ENCODE data around the gene HACD3. TPM values are rescaled to one million over a fixed set of nuclear protein-coding genes. Genes with fewer than 3 reads are reported as not detected.

HACD3 gene
- total and polyA plus RNA-seq, 7 donors = 3.7 to 8.8 (median 6.5) TPM

GRCh38 chr15:65558336-65558735 is 28.1 kb downstream of the HACD3 start:
- H3K27ac ChIP-seq = no peak overlapping the region
- TF ChIP-seq CTCF (IDR thresholded peaks at IDR 0.05) = no peak
- intact Hi-C loops (cut with DNase I) = no loop called here
- H3K4me3 ChIP-seq = no peak overlapping the region
- DNase-seq (no peak), ATAC-seq (no peak)
- H3K9me3 ChIP-seq = no peaks in the 10 kb centered on the region
- 72 to 86% (median 79%) methylated on average over 5 of the region's 5 CpGs for WGBS, 3 donors
- H3K27me3 ChIP-seq (ENCODE audit: insufficient read depth in 3 of 3, low read length in 2 of 3) = no peaks in the 10 kb centered on the region
- no peaks in the 10 kb centered on the region for H3K4me1 ChIP-seq
- H3K36me3 ChIP-seq (ENCODE audit: insufficient read depth in 1 of 2, low read depth in 1 of 2) = peaks cover 6 to 75% of the 10 kb centered on the region in 2 donors

GRCh38 chr15:65558997-65559760 is 28.9 kb downstream of the HACD3 start:
- Histone ChIP-seq H3K27ac (no peak overlapping the region), H3K4me3 (no peak overlapping the region), H3K4me1 (no peaks in the 10 kb centered on the region), H3K36me3 (ENCODE audit: insufficient read depth in 1 of 2, low read depth in 1 of 2) (peaks cover 9 to 84% of the 10 kb centered on the region in 2 donors), H3K27me3 (ENCODE audit: insufficient read depth in 3 of 3, low read length in 2 of 3) (no peaks in the 10 kb centered on the region), H3K9me3 (no peaks in the 10 kb centered on the region)
- DNase-seq (no peak), ATAC-seq (no peak)
- no peak for TF ChIP-seq CTCF (IDR thresholded peaks at IDR 0.05)
- intact Hi-C loops (cut with DNase I) = no loop called here
- WGBS, 3 donors = 96 to 98% (median 97%) methylated on average over 6 of the region's 6 CpGs

- H3K27ac ChIP-seq = no peak overlapping the region
- H3K9me3 ChIP-seq = no peaks in the 10 kb centered on the region
- no peaks in the 10 kb centered on the region for H3K27me3 ChIP-seq (ENCODE audit: insufficient read depth in 3 of 3, low read length in 2 of 3)
- intact Hi-C loops (cut with DNase I) = no loop called here
- no peak for TF ChIP-seq CTCF (IDR thresholded peaks at IDR 0.05)
- DNase-seq (no peak), ATAC-seq (no peak)
- no peak overlapping the region for H3K4me3 ChIP-seq
- H3K36me3 ChIP-seq (ENCODE audit: insufficient read depth in 1 of 2, low read depth in 1 of 2) = peaks cover 9 to 87% of the 10 kb centered on the region in 2 donors
- no peaks in the 10 kb centered on the region for H3K4me1 ChIP-seq
These were observed 29.7 kb downstream of the HACD3 start for GRCh38 chr15:65559941-65560340.

- no peak for ATAC-seq
- H3K36me3 ChIP-seq (ENCODE audit: insufficient read depth in 1 of 2, low read depth in 1 of 2) = peaks cover 2 to 87% of the 10 kb centered on the region in 2 donors
- 91 to 95% (median 95%) methylated on average over 6 of the region's 6 CpGs for WGBS, 3 donors
- TF ChIP-seq CTCF (IDR thresholded peaks at IDR 0.05) = no peak
- no peak overlapping the region for H3K27ac ChIP-seq
- H3K9me3 ChIP-seq = no peaks in the 10 kb centered on the region
- no peak overlapping the region for H3K4me3 ChIP-seq
- no peak for DNase-seq
- no peaks in the 10 kb centered on the region for H3K4me1 ChIP-seq
- intact Hi-C loops (cut with DNase I) = no loop called here
- no peaks in the 10 kb centered on the region for H3K27me3 ChIP-seq (ENCODE audit: insufficient read depth in 3 of 3, low read length in 2 of 3)
These were observed 31.7 kb downstream of the HACD3 start for GRCh38 chr15:65561934-65562333.

- intact Hi-C loops (cut with DNase I) = no loop called here
- WGBS, 3 donors = 85 to 91% (median 85%) methylated on average over 3 of the region's 3 CpGs
- no peaks in the 10 kb centered on the region for H3K27me3 ChIP-seq (ENCODE audit: insufficient read depth in 3 of 3, low read length in 2 of 3)
- no peaks in the 10 kb centered on the region for H3K9me3 ChIP-seq
- H3K4me3 ChIP-seq = no peak overlapping the region
- H3K4me1 ChIP-seq = no peaks in the 10 kb centered on the region
- no peak for ATAC-seq
- H3K27ac ChIP-seq = no peak overlapping the region
- no peak for TF ChIP-seq CTCF (IDR thresholded peaks at IDR 0.05)
- H3K36me3 ChIP-seq (ENCODE audit: insufficient read depth in 1 of 2, low read depth in 1 of 2) = peaks cover 3 to 93% of the 10 kb centered on the region in 2 donors
- DNase-seq = no peak
These were observed 39.5 kb downstream of the HACD3 start for GRCh38 chr15:65569728-65570127.

All from psoas muscle (tissue), 8 donors.